ENCODE results near the gene BEND2. TPM values are rescaled to one million over a fixed set of nuclear protein-coding genes. Genes with fewer than 3 reads are reported as not detected.

The BEND2 gene
- total RNA-seq, 4 donors from 2014 or later = not detected

DNA sequence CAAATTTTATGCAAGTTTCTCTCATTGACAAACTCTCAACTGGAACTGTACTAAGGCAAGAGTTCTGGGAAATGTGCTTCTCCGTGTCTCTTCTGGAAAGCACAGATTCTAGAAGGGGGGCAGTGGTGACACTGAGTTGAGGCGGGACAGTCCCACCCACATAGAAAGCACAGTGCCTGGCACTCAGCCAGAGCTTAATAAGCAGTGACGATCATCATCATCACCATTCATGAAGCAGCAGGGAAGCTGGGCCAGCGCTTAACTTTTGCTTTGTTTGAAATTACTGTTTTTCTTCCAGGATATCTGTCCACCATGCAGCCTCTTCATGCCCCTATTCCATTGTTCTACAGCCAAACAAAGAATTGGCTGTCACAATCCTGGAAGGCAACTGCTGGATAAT lies 60.3 kb downstream of the BEND2 start:
- no peak overlapping the region for H3K4me3 ChIP-seq
- no peaks in the 10 kb centered on the region for H3K4me1 ChIP-seq
- no peaks in the 10 kb centered on the region for H3K27me3 ChIP-seq
- no peaks in the 10 kb centered on the region for H3K36me3 ChIP-seq
- no peak overlapping the region for H3K27ac ChIP-seq
- no peaks in the 10 kb centered on the region for H3K9me3 ChIP-seq
- WGBS = 56% methylated on average over 4 of the region's 4 CpGs
- DNase-seq (ENCODE audit: low spot score in 2 of 2) = no peak
- TF ChIP-seq POLR2A (IDR thresholded peaks at IDR 0.05) (no peak), CTCF (IDR thresholded peaks at IDR 0.05) (no peak), POLR2AphosphoS5 (IDR thresholded peaks at IDR 0.05) (no peak), EP300 (IDR thresholded peaks at IDR 0.05) (no peak)

GRCh38 chrX:18158963-18159362 lies 61.7 kb downstream of the BEND2 start:
- WGBS = 71% methylated on average over 2 of the region's 2 CpGs
- TF ChIP-seq POLR2A (IDR thresholded peaks at IDR 0.05) = no peak
- TF ChIP-seq EP300 (IDR thresholded peaks at IDR 0.05) = no peak
- TF ChIP-seq POLR2AphosphoS5 (IDR thresholded peaks at IDR 0.05) = no peak
- no peak for TF ChIP-seq CTCF (IDR thresholded peaks at IDR 0.05)
- no peaks in the 10 kb centered on the region for H3K4me1 ChIP-seq
- no peaks in the 10 kb centered on the region for H3K36me3 ChIP-seq
- H3K9me3 ChIP-seq = no peaks in the 10 kb centered on the region
- no peak overlapping the region for H3K4me3 ChIP-seq
- H3K27ac ChIP-seq = no peak overlapping the region
- no peak for DNase-seq (ENCODE audit: low spot score in 2 of 2)
- no peaks in the 10 kb centered on the region for H3K27me3 ChIP-seq

DNA sequence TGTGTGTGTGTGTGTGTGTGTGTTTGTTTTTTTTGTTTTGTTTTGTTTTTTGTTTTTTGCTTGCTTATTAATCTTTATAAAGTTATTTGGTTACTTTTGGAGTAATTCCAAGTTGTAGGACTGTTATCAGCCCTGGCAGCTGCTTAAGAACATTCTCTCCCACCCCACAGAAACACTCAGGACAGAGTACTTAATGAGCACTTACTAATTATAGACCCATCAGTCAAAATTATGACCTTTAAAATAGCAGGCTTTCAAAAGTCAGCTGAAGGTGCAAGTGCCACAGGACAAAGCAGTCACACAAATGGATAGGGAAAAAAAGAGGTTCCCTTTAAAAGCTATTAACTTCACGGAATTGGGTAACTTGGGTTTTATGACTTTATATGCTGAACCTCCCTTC lies 69.0 kb downstream of the BEND2 start:
- no peaks in the 10 kb centered on the region for H3K27me3 ChIP-seq
- H3K9me3 ChIP-seq = no peaks in the 10 kb centered on the region
- DNase-seq (ENCODE audit: low spot score in 2 of 2) = no peak
- no peak overlapping the region for H3K27ac ChIP-seq
- TF ChIP-seq CTCF (IDR thresholded peaks at IDR 0.05) = no peak
- TF ChIP-seq POLR2AphosphoS5 (IDR thresholded peaks at IDR 0.05) = no peak
- TF ChIP-seq POLR2A (IDR thresholded peaks at IDR 0.05) = no peak
- no peak for TF ChIP-seq EP300 (IDR thresholded peaks at IDR 0.05)
- 48% methylated on average over 1 of the region's 1 CpG for WGBS
- no peak overlapping the region for H3K4me3 ChIP-seq
- no peaks in the 10 kb centered on the region for H3K4me1 ChIP-seq
- no peaks in the 10 kb centered on the region for H3K36me3 ChIP-seq

DNA sequence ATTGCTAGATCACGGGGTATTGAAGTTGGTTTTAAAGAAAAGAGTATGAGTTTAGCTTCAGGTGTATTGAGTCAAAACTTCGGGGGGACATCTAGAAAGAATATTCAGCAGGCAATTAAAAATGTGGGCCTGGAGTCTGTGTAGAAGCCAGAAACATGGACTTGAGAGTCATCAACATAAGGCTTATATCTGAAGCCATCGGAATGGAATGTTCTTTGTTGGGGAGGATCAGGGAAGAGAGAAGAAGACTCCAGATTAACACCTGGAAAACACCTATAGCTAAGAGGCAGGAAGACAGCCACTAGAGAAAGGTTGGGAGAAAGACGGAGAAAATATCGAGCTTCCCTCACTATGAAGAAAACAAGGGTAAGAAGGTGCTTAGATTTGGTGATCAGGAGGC lies 69.5 kb downstream of the BEND2 start:
- H3K9me3 ChIP-seq = no peaks in the 10 kb centered on the region
- H3K27me3 ChIP-seq = no peaks in the 10 kb centered on the region
- H3K36me3 ChIP-seq = no peaks in the 10 kb centered on the region
- H3K27ac ChIP-seq = no peak overlapping the region
- no peak overlapping the region for H3K4me3 ChIP-seq
- 82% methylated on average over 5 of the region's 5 CpGs for WGBS
- no peaks in the 10 kb centered on the region for H3K4me1 ChIP-seq
- no peak for DNase-seq (ENCODE audit: low spot score in 2 of 2)
- TF ChIP-seq POLR2A (IDR thresholded peaks at IDR 0.05) = no peak
- TF ChIP-seq POLR2AphosphoS5 (IDR thresholded peaks at IDR 0.05) = no peak
- TF ChIP-seq CTCF (IDR thresholded peaks at IDR 0.05) = no peak
- TF ChIP-seq EP300 (IDR thresholded peaks at IDR 0.05) = no peak

DNA sequence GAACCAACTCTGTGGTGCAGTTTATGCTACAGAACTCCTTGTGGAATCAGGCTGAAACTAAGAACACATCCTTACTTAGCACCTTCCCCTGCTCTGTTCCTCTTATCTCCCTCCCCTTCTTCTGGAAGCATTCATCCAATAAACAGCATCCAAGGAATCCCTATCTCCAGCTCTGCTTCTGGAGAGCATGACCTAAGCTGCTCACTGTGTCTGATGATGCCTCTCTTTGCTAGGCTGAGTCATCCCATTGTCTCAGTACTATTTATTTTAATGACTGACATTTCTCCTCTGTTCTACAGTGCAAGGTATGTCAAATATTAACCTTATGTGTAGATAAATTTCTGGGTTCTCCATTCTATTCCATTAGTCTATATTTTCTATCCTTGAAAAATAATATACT lies 71.2 kb downstream of the BEND2 start:
- TF ChIP-seq POLR2AphosphoS5 (IDR thresholded peaks at IDR 0.05) = no peak
- Histone ChIP-seq H3K9me3 (no peaks in the 10 kb centered on the region), H3K4me3 (no peak overlapping the region), H3K27me3 (no peaks in the 10 kb centered on the region), H3K4me1 (no peaks in the 10 kb centered on the region), H3K27ac (no peak overlapping the region), H3K36me3 (no peaks in the 10 kb centered on the region)
- no peak for DNase-seq (ENCODE audit: low spot score in 2 of 2)

DNA sequence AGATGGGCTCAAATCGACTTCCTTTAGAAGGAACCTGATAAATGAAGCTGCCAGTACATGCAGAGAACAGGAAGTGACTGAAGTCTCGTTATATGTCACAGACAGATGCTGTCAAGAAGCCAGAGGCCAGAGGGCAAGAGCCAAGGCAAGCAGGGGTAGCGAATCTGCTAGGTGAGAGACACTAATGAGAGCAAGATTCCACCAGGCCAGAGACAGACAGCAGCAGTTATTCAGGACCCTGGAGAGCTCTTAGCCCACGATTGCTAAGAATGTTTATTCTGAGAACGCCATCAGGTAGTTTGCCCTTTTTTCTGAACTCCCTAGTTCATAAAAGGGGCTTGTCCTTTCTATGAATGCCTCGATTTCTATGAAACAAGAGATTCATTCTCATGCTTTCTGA lies 73.7 kb downstream of the BEND2 start:
- no peak for TF ChIP-seq EP300 (IDR thresholded peaks at IDR 0.05)
- no peak for TF ChIP-seq POLR2A (IDR thresholded peaks at IDR 0.05)
- TF ChIP-seq POLR2AphosphoS5 (IDR thresholded peaks at IDR 0.05) = no peak
- TF ChIP-seq CTCF (IDR thresholded peaks at IDR 0.05) = no peak
- Histone ChIP-seq H3K4me1 (no peaks in the 10 kb centered on the region), H3K27ac (no peak overlapping the region), H3K27me3 (no peaks in the 10 kb centered on the region), H3K4me3 (no peak overlapping the region), H3K36me3 (no peaks in the 10 kb centered on the region), H3K9me3 (no peaks in the 10 kb centered on the region)
- DNase-seq (ENCODE audit: low spot score in 2 of 2) = no peak
- WGBS = 30% methylated on average over 6 of the region's 6 CpGs

Measured in suprapubic skin (tissue), 4 donors.